Astrocyte (in vitro differentiated cells and primary cell): Measurements from ENCODE around the gene RNF14. TPM values are rescaled to one million over a fixed set of nuclear protein-coding genes. Genes with fewer than 3 reads are reported as not detected.
"Not testable (repeated sequence)": the region's sequence is repeated elsewhere in the genome, so short reads cannot be mapped to it uniquely, and the experiment has no call there.

Experiments used
- DNase-seq: peaks from one replicate; pipeline ENCODE4 v3.0.0-alpha.2; 2010; ENCODE audit warnings: low read depth
- FAIRE-seq: peaks from 2 replicates; lab custom pipeline; 2011; peaks lifted over from hg19 to GRCh38; lab: Jason Lieb, UNC
- H2AFZ ChIP-seq: 2 replicates; pipeline ENCODE4 v1.6.0; 2012; ENCODE audit warnings: low read depth, low read length, inconsistent platforms
- H3K27ac ChIP-seq: 2 replicates; pipeline ENCODE4 v1.5.1; 2011; ENCODE audit warnings: low read depth, low read length, inconsistent platforms
- H3K27me3 ChIP-seq: 2 replicates; pipeline ENCODE4 v1.6.0; 2011; ENCODE audit warnings: low read length, inconsistent platforms; ENCODE audit not compliant: insufficient read depth
- H3K36me3 ChIP-seq: 2 replicates; pipeline ENCODE4 v1.5.1; 2011; ENCODE audit warnings: low read length, inconsistent platforms; ENCODE audit not compliant: insufficient read depth
- H3K4me1 ChIP-seq: 2 replicates; pipeline ENCODE4 v1.5.1; 2011; ENCODE audit warnings: low read length, inconsistent platforms; ENCODE audit not compliant: insufficient read depth
- H3K4me2 ChIP-seq: 2 replicates; pipeline ENCODE4 v1.6.0; 2012; ENCODE audit warnings: low read length, inconsistent platforms
- H3K4me3 ChIP-seq: 2 replicates; pipeline ENCODE4 v1.5.1; 2011; ENCODE audit warnings: low read depth, mild to moderate bottlenecking, low read length, inconsistent platforms; ENCODE audit not compliant: insufficient read depth
- H3K79me2 ChIP-seq: 2 replicates; pipeline ENCODE4 v1.6.0; 2012; ENCODE audit warnings: mild to moderate bottlenecking, low read length, inconsistent platforms; ENCODE audit not compliant: insufficient read depth
- H3K9ac ChIP-seq: 2 replicates; pipeline ENCODE4 v1.6.0; 2012; ENCODE audit warnings: mild to moderate bottlenecking, low read length, inconsistent platforms
- H3K9me3 ChIP-seq: 2 replicates; pipeline ENCODE4 v1.5.1; 2012; ENCODE audit warnings: low read depth, mild to moderate bottlenecking, low read length, inconsistent platforms; ENCODE audit not compliant: insufficient read depth
- H4K20me1 ChIP-seq: 2 replicates; pipeline ENCODE4 v1.6.0; 2012; ENCODE audit warnings: low read length, inconsistent platforms; ENCODE audit not compliant: insufficient read depth
- H3K27ac Mint-ChIP-seq: one replicate; pipeline ENCODE4 v1.8.0; 2021; ENCODE audit warnings: mild to moderate bottlenecking, mixed read lengths; ENCODE audit not compliant: unreplicated experiment
- H3K27me3 Mint-ChIP-seq: one replicate; pipeline ENCODE4 v1.8.0; 2021; ENCODE audit warnings: low read depth, mixed read lengths; ENCODE audit not compliant: unreplicated experiment
- H3K36me3 Mint-ChIP-seq: one replicate; pipeline ENCODE4 v1.8.0; 2021; ENCODE audit warnings: low read depth, mixed read lengths; ENCODE audit not compliant: unreplicated experiment
- H3K4me1 Mint-ChIP-seq: one replicate; pipeline ENCODE4 v1.8.0; 2021; ENCODE audit warnings: low read depth, mixed read lengths; ENCODE audit not compliant: unreplicated experiment
- H3K4me3 Mint-ChIP-seq: one replicate; pipeline ENCODE4 v1.8.0; 2021; ENCODE audit warnings: mild to moderate bottlenecking, moderate library complexity, mixed read lengths; ENCODE audit not compliant: unreplicated experiment
- H3K9me3 Mint-ChIP-seq: one replicate; pipeline ENCODE4 v1.8.0; 2021; ENCODE audit warnings: mild to moderate bottlenecking, mixed read lengths; ENCODE audit not compliant: unreplicated experiment
- CTCF ChIP-seq: IDR thresholded peaks from 2 replicates; pipeline ENCODE4 v1.5.1; 2011; ENCODE audit warnings: low read depth, mild to moderate bottlenecking, inconsistent platforms, low read length, moderate library complexity; ENCODE audit not compliant: insufficient read depth
- EZH2 ChIP-seq: IDR thresholded peaks from 2 replicates; pipeline ENCODE4 v1.6.1; 2012; ENCODE audit warnings: mild to moderate bottlenecking, low read length, inconsistent platforms; ENCODE audit not compliant: insufficient read depth
- total RNA-seq: library from RNA; stranded (reverse); gene quantifications from 2 replicates; pipeline ENCODE4 v1.2.1, GENCODE V29; 2021

The RNF14 gene
- total RNA-seq, 1 donor from 2014 or later: 105 TPM

GRCh38 chr5:141920771-141921170 lies 48.1 kb upstream of the RNF14 start:
- no peak overlapping the region for H3K4me3 ChIP-seq
- no peaks in the 10 kb centered on the region for H4K20me1 ChIP-seq
- no peaks in the 10 kb centered on the region for H3K9me3 Mint-ChIP-seq
- peaks cover 3% of the 10 kb centered on the region for H3K4me1 Mint-ChIP-seq
- H3K9ac ChIP-seq: no peak overlapping the region
- H3K36me3 ChIP-seq: peaks cover 4% of the 10 kb centered on the region
- peaks cover 6% of the 10 kb centered on the region for H3K4me1 ChIP-seq
- no peaks in the 10 kb centered on the region for H3K36me3 Mint-ChIP-seq
- no peak overlapping the region for H3K4me2 ChIP-seq
- H3K27ac ChIP-seq: no peak overlapping the region
- FAIRE-seq (no peak), DNase-seq (no peak)
- H3K27me3 ChIP-seq: peaks cover 11% of the 10 kb centered on the region
- peaks cover 17% of the 10 kb centered on the region for H3K79me2 ChIP-seq
- no peak overlapping the region for H3K27ac Mint-ChIP-seq
- no peak for TF ChIP-seq CTCF
- no peak for TF ChIP-seq EZH2
- H3K9me3 ChIP-seq: no peaks in the 10 kb centered on the region
- no peak overlapping the region for H2AFZ ChIP-seq
- peaks cover 21% of the 10 kb centered on the region for H3K27me3 Mint-ChIP-seq
- no peak overlapping the region for H3K4me3 Mint-ChIP-seq

- Histone ChIP-seq H2AFZ (peak overlapping the region; percentile 93), H3K9ac (peak overlapping the region; percentile 93), H4K20me1 (peaks cover 13% of the 10 kb centered on the region), H3K36me3 (peaks cover 16% of the 10 kb centered on the region), H3K4me2 (peak overlapping the region; percentile 98), H3K27ac (peak overlapping the region; percentile 95), H3K4me3 (peak overlapping the region; percentile 76), H3K79me2 (peaks cover 21% of the 10 kb centered on the region)
- not testable (repeated sequence) for H3K4me1 Mint-ChIP-seq, DNase-seq, H3K9me3 ChIP-seq, H3K4me1 ChIP-seq, FAIRE-seq, H3K36me3 Mint-ChIP-seq, H3K27me3 ChIP-seq, H3K27me3 Mint-ChIP-seq, H3K9me3 Mint-ChIP-seq
- Mint-ChIP-seq H3K4me3 (peak overlapping the region; percentile 86), H3K27ac (peak overlapping the region; percentile 96)
Measured at GRCh38 chr5:141922827-141923447, 46.0 kb upstream of the RNF14 start.

- Mint-ChIP-seq H3K4me3 (peak within 1 kb of the TSS; percentile 86), H3K27me3 (no peaks in the 10 kb centered on the region), H3K4me1 (peaks cover 3% of the 10 kb centered on the region), H3K27ac (peak within 1 kb of the TSS; percentile 96), H3K9me3 (no peaks in the 10 kb centered on the region), H3K36me3 (peaks cover 9% of the 10 kb centered on the region)
- Histone ChIP-seq H3K79me2 (peaks cover 21% of the 10 kb centered on the region), H3K4me2 (peak within 1 kb of the TSS; percentile 98), H2AFZ (peak within 1 kb of the TSS; percentile 93), H3K27me3 (no peaks in the 10 kb centered on the region), H3K9ac (peak within 1 kb of the TSS; percentile 93), H3K4me3 (peak within 1 kb of the TSS; percentile 76), H3K27ac (peak within 1 kb of the TSS; percentile 95), H4K20me1 (peaks cover 15% of the 10 kb centered on the region), H3K9me3 (no peaks in the 10 kb centered on the region), H3K36me3 (peaks cover 21% of the 10 kb centered on the region), H3K4me1 (peaks cover 6% of the 10 kb centered on the region)
- DNase-seq (peak; percentile 88), FAIRE-seq (peak; percentile 41)
- no peak for TF ChIP-seq CTCF
- TF ChIP-seq EZH2: no peak
Measured at GRCh38 chr5:141923448-141924313, 45.2 kb upstream of the RNF14 start, which contains the start of gene DELE1. TSS of gene DELE1 (plus strand) at chr5:141923871. CDS start at chr5:141923942, 71 bp downstream.
